Naive B cell (primary cell): Measurements from ENCODE around the gene RMI2. TPM values are rescaled to one million over a fixed set of nuclear protein-coding genes. Genes with fewer than 3 reads are reported as not detected.

Experiments used
- ATAC-seq, 2 donors: fragments of 150-1000 bp; cut with Tn5 transposase; 2 replicates each; pipeline ENCODE4 v1.10.0; 2021; ENCODE audit warnings: low read depth in 2 of 2, mild to moderate bottlenecking in 2 of 2, moderate library complexity in 2 of 2
- DNase-seq: peaks from one replicate; pipeline ENCODE4 v3.0.0; 2022
- H3K27ac Mint-ChIP-seq, 6 donors: one replicate each; pipeline ENCODE4 v1.8.0; 2020 to 2022; ENCODE audit warnings: mild to moderate bottlenecking in 6 of 6, mixed read lengths in 6 of 6, moderate library complexity in 5 of 6, inconsistent platforms in 2 of 6
- H3K27me3 Mint-ChIP-seq, 3 donors: one replicate each; pipeline ENCODE4 v1.8.0; 2021 to 2022; ENCODE audit warnings: mixed read lengths in 3 of 3, mild to moderate bottlenecking in 1 of 3
- H3K36me3 Mint-ChIP-seq, 2 donors: one replicate each; pipeline ENCODE4 v1.8.0; 2020 to 2022; ENCODE audit warnings: mixed read lengths in 2 of 2, inconsistent platforms in 1 of 2, mild to moderate bottlenecking in 1 of 2
- H3K4me1 Mint-ChIP-seq, 3 donors: one replicate each; pipeline ENCODE4 v1.8.0; 2020 to 2022; ENCODE audit warnings: mixed read lengths in 3 of 3, inconsistent platforms in 1 of 3, mild to moderate bottlenecking in 1 of 3, moderate library complexity in 1 of 3
- H3K4me3 Mint-ChIP-seq, 8 donors: one replicate each; pipeline ENCODE4 v1.8.0; 2020 to 2022; ENCODE audit warnings: mild to moderate bottlenecking in 8 of 8, mixed read lengths in 8 of 8, moderate library complexity in 8 of 8, inconsistent platforms in 2 of 8
- H3K9me3 Mint-ChIP-seq, 7 donors: one replicate each; pipeline ENCODE4 v1.8.0; 2020 to 2022; ENCODE audit warnings: mixed read lengths in 7 of 7, mild to moderate bottlenecking in 5 of 7, inconsistent platforms in 2 of 7, moderate library complexity in 1 of 7
- polyA plus RNA-seq, 6 donors: library from polyadenylated mRNA; unstranded; fragments of 300-500 nt; fragmentation: Illumina TruSeq; gene quantifications; one replicate each; pipeline ENCODE4 v1.2.3, GENCODE V29; 2021; ENCODE audit warnings: low read depth in 6 of 6

RMI2 gene
- polyA plus RNA-seq, 6 donors from 2014 or later, result 18.1 to 38.3 (median 30.0) TPM

- ATAC-seq (no peak), DNase-seq (no peak)
- Mint-ChIP-seq H3K4me3 (peak overlapping the region in 2 of 8 donors; percentile 47 to 56), H3K4me1 (peaks cover 41 to 72% (median 60%) of the 10 kb centered on the region in 3 donors), H3K27me3 (no peaks in the 10 kb centered on the region), H3K9me3 (peaks cover 0 to 5% (median 0%) of the 10 kb centered on the region in 7 donors), H3K27ac (peak overlapping the region in 3 of 6 donors; percentile 20 to 69 (median 69)), H3K36me3 (no peaks in the 10 kb centered on the region)
Measured at GRCh38 chr16:11314309-11314894, 30.9 kb upstream of the RMI2 start.

GRCh38 chr16:11315510-11315909 is 29.7 kb upstream of the RMI2 start:
- H3K27me3 Mint-ChIP-seq, result no peaks in the 10 kb centered on the region
- H3K9me3 Mint-ChIP-seq, result peaks cover 0 to 5% (median 0%) of the 10 kb centered on the region in 7 donors
- ATAC-seq, result no peak
- H3K36me3 Mint-ChIP-seq, result no peaks in the 10 kb centered on the region
- DNase-seq, result no peak
- H3K27ac Mint-ChIP-seq, result peak overlapping the region in 1 of 6 donors; percentile 31
- peaks cover 32 to 62% (median 50%) of the 10 kb centered on the region in 3 donors for H3K4me1 Mint-ChIP-seq
- H3K4me3 Mint-ChIP-seq, result peak overlapping the region in 1 of 8 donors; percentile 9

GRCh38 chr16:11316331-11317015 is 28.8 kb upstream of the RMI2 start:
- Mint-ChIP-seq H3K27ac (peak overlapping the region in 2 of 6 donors; percentile 11 to 31), H3K27me3 (no peaks in the 10 kb centered on the region), H3K9me3 (peaks cover 0 to 5% (median 0%) of the 10 kb centered on the region in 7 donors), H3K4me1 (peaks cover 28 to 53% (median 41%) of the 10 kb centered on the region in 3 donors), H3K4me3 (peak overlapping the region in 1 of 8 donors; percentile 70), H3K36me3 (no peaks in the 10 kb centered on the region)
- no peak for DNase-seq
- no peak for ATAC-seq

GRCh38 chr16:11318817-11319216 is 26.4 kb upstream of the RMI2 start:
- Mint-ChIP-seq H3K4me1 (peaks cover 16 to 34% (median 22%) of the 10 kb centered on the region in 3 donors), H3K4me3 (no peak overlapping the region), H3K27ac (peak overlapping the region in 3 of 6 donors; percentile 49 to 75 (median 56)), H3K9me3 (peaks cover 0 to 5% (median 0%) of the 10 kb centered on the region in 7 donors), H3K27me3 (no peaks in the 10 kb centered on the region), H3K36me3 (no peaks in the 10 kb centered on the region)
- no peak for DNase-seq
- no peak for ATAC-seq

GRCh38 chr16:11319529-11320146 is 25.6 kb upstream of the RMI2 start:
- ATAC-seq (no peak), DNase-seq (no peak)
- H3K36me3 Mint-ChIP-seq, result no peaks in the 10 kb centered on the region
- H3K9me3 Mint-ChIP-seq, result peaks cover 0 to 5% (median 0%) of the 10 kb centered on the region in 7 donors
- H3K4me3 Mint-ChIP-seq, result no peak overlapping the region
- H3K4me1 Mint-ChIP-seq, result peaks cover 11 to 29% (median 14%) of the 10 kb centered on the region in 3 donors
- H3K27me3 Mint-ChIP-seq, result no peaks in the 10 kb centered on the region
- H3K27ac Mint-ChIP-seq, result no peak overlapping the region

GRCh38 chr16:11320170-11320569 is 25.1 kb upstream of the RMI2 start:
- H3K27me3 Mint-ChIP-seq, result no peaks in the 10 kb centered on the region
- no peaks in the 10 kb centered on the region for H3K36me3 Mint-ChIP-seq
- peak overlapping the region in 1 of 6 donors; percentile 22 for H3K27ac Mint-ChIP-seq
- H3K9me3 Mint-ChIP-seq, result peaks cover 0 to 5% (median 0%) of the 10 kb centered on the region in 7 donors
- H3K4me3 Mint-ChIP-seq, result peak overlapping the region in 1 of 8 donors; percentile 1
- ATAC-seq, result no peak
- DNase-seq, result no peak
- H3K4me1 Mint-ChIP-seq, result peaks cover 14 to 29% (median 16%) of the 10 kb centered on the region in 3 donors

GRCh38 chr16:11321662-11322061 is 23.6 kb upstream of the RMI2 start:
- Mint-ChIP-seq H3K4me1 (peaks cover 16 to 38% (median 27%) of the 10 kb centered on the region in 3 donors), H3K27ac (no peak overlapping the region), H3K9me3 (peaks cover 0 to 5% (median 0%) of the 10 kb centered on the region in 7 donors), H3K27me3 (no peaks in the 10 kb centered on the region), H3K4me3 (no peak overlapping the region), H3K36me3 (no peaks in the 10 kb centered on the region)
- DNase-seq, result no peak
- ATAC-seq, result no peak

- DNase-seq, result no peak
- Mint-ChIP-seq H3K4me3 (peak overlapping the region in 2 of 8 donors; percentile 44 to 69), H3K36me3 (no peaks in the 10 kb centered on the region), H3K27ac (peak overlapping the region in 1 of 6 donors; percentile 53), H3K27me3 (no peaks in the 10 kb centered on the region), H3K9me3 (peaks cover 0 to 5% (median 0%) of the 10 kb centered on the region in 7 donors), H3K4me1 (peaks cover 27 to 46% (median 39%) of the 10 kb centered on the region in 3 donors)
- no peak for ATAC-seq
Measured at GRCh38 chr16:11322823-11323222, 22.4 kb upstream of the RMI2 start.

- Mint-ChIP-seq H3K4me3 (peak overlapping the region in 1 of 8 donors; percentile 52), H3K9me3 (peaks cover 0 to 2% (median 0%) of the 10 kb centered on the region in 7 donors), H3K27me3 (no peaks in the 10 kb centered on the region), H3K36me3 (no peaks in the 10 kb centered on the region), H3K27ac (peak overlapping the region in 1 of 6 donors; percentile 53), H3K4me1 (peaks cover 35 to 52% (median 44%) of the 10 kb centered on the region in 3 donors)
- DNase-seq, result no peak
- ATAC-seq, result no peak
Measured at GRCh38 chr16:11323551-11324336, 21.5 kb upstream of the RMI2 start.

- Mint-ChIP-seq H3K27ac (peak overlapping the region; percentile 19 to 92 (median 68)), H3K27me3 (no peaks in the 10 kb centered on the region), H3K36me3 (no peaks in the 10 kb centered on the region), H3K9me3 (peaks cover 0 to 2% (median 0%) of the 10 kb centered on the region in 7 donors), H3K4me1 (peaks cover 48 to 65% (median 51%) of the 10 kb centered on the region in 3 donors), H3K4me3 (peak overlapping the region; percentile 2 to 85 (median 60))
- DNase-seq (peak; percentile 42), ATAC-seq (peak in 1 of 2 donors; percentile 8)
Measured at GRCh38 chr16:11325404-11326083, 19.7 kb upstream of the RMI2 start.

GRCh38 chr16:11326084-11326736 is 19.0 kb upstream of the RMI2 start:
- Mint-ChIP-seq H3K36me3 (no peaks in the 10 kb centered on the region), H3K4me1 (peaks cover 48 to 71% (median 56%) of the 10 kb centered on the region in 3 donors), H3K27ac (peak overlapping the region in 5 of 6 donors; percentile 44 to 100 (median 92)), H3K9me3 (peaks cover 0 to 2% (median 0%) of the 10 kb centered on the region in 7 donors), H3K4me3 (peak overlapping the region in 7 of 8 donors; percentile 2 to 94 (median 79)), H3K27me3 (no peaks in the 10 kb centered on the region)
- ATAC-seq, result no peak
- no peak for DNase-seq

GRCh38 chr16:11326737-11327276 is 18.5 kb upstream of the RMI2 start:
- ATAC-seq (no peak), DNase-seq (no peak)
- Mint-ChIP-seq H3K9me3 (peaks cover 0 to 2% (median 0%) of the 10 kb centered on the region in 7 donors), H3K27me3 (no peaks in the 10 kb centered on the region), H3K4me1 (peaks cover 48 to 75% (median 56%) of the 10 kb centered on the region in 3 donors), H3K27ac (peak overlapping the region; percentile 97 to 100 (median 99)), H3K4me3 (peak overlapping the region; percentile 19 to 94 (median 84)), H3K36me3 (no peaks in the 10 kb centered on the region)
